Uterus (tissue), 4 donors: ENCODE results near the gene XRCC6. TPM values are rescaled to one million over a fixed set of nuclear protein-coding genes. Genes with fewer than 3 reads are reported as not detected.
"Not testable (repeated sequence)": the region's sequence is repeated elsewhere in the genome, so short reads cannot be mapped to it uniquely, and the experiment has no call there.

Experiments
- DNase-seq, 2 donors: peaks; one replicate each; pipeline ENCODE4 v3.0.0-alpha.2; 2019 to 2020
- H3K27ac ChIP-seq, 2 donors: fragments of 200-600 bp; sonication (generic); 1 replicate in 1 of 2; 2 replicates in 1 of 2; pipeline ENCODE4 v1.5.1; 2016 to 2018
- H3K27me3 ChIP-seq, 2 donors: fragments of 200-600 bp; sonication (generic); one replicate each; pipeline ENCODE4 v1.5.1; 2018 to 2019; ENCODE audit warnings: control low read depth in 1 of 2
- H3K36me3 ChIP-seq, 2 donors: fragments of 200-600 bp; sonication (generic); one replicate each; pipeline ENCODE4 v1.5.1; 2019; ENCODE audit warnings: control low read depth in 1 of 2
- H3K4me1 ChIP-seq, 2 donors: fragments of 200-600 bp; sonication (generic); one replicate each; pipeline ENCODE4 v1.5.1; 2018 to 2019; ENCODE audit warnings: control low read depth in 1 of 2
- H3K4me3 ChIP-seq, 2 donors: fragments of 200-600 bp; sonication (generic); 1 replicate in 1 of 2; 2 replicates in 1 of 2; pipeline ENCODE4 v1.5.1; 2018 to 2019; ENCODE audit warnings: mild to moderate bottlenecking in 1 of 2
- H3K9me3 ChIP-seq, 2 donors: fragments of 200-600 bp; sonication (generic); one replicate each; pipeline ENCODE4 v1.5.1; 2019; ENCODE audit warnings: control low read depth in 1 of 2
- CTCF ChIP-seq, 4 experiments: fragments of 200-600 bp in 2 of 4; fragments of 450-650 bp in 2 of 4; sonication (generic) in 2 of 4; IDR thresholded peaks; one replicate each; pipeline ENCODE4 v1.5.1; 2016 to 2019; ENCODE audit warnings: antibody characterized with exemption in 4 of 4, mild to moderate bottlenecking in 2 of 4, moderate library complexity in 1 of 4
- POLR2A ChIP-seq, 2 donors: fragments of 450-650 bp; IDR thresholded peaks; one replicate each; pipeline ENCODE4 v1.6.1; 2016; ENCODE audit warnings: antibody characterized with exemption in 2 of 2, mild to moderate bottlenecking in 1 of 2, moderate library complexity in 1 of 2
- intact Hi-C: fragments of 100-400 bp; cut with DNase I; formaldehyde crosslinking; loops from one replicate; pipeline ENCODE4 v1.15.1; 2023; ENCODE audit warnings: low total_unique reads
- total RNA-seq, 4 donors: library from RNA; depleted of rRNA in 3 of 4; stranded (reverse); fragments of >200 nt in 3 of 4; gene quantifications; one replicate each; pipeline versions ENCODE4 v1.1.0 to v1.2.4, GENCODE V29; 2014 to 2023
- donor health status: DM: yes; HTN: yes; CAD: no.

XRCC6 gene
- total RNA-seq, 4 donors from 2014 or later, result 89.1 to 303 (median 157) TPM

GRCh38 chr22:41668971-41669911, 48.1 kb downstream of the XRCC6 start:
- DNase-seq, result no peak
- Histone ChIP-seq H3K36me3 (no peaks in the 10 kb centered on the region), H3K4me1 (no peaks in the 10 kb centered on the region), H3K9me3 (no peaks in the 10 kb centered on the region), H3K27ac (no peak overlapping the region), H3K4me3 (no peak overlapping the region), H3K27me3 (no peaks in the 10 kb centered on the region)
- TF ChIP-seq CTCF (IDR thresholded peaks at IDR 0.05) (no peak), POLR2A (IDR thresholded peaks at IDR 0.05) (no peak)
- intact Hi-C loops, result no loop called here

- H3K4me1 ChIP-seq, intact Hi-C loops, DNase-seq, H3K27me3 ChIP-seq, H3K9me3 ChIP-seq, H3K27ac ChIP-seq, H3K4me3 ChIP-seq, H3K36me3 ChIP-seq: not testable (repeated sequence)
Measured at GRCh38 chr22:41672096-41672495, 51.0 kb downstream of the XRCC6 start.

- H3K9me3 ChIP-seq, result no peaks in the 10 kb centered on the region
- no peak overlapping the region for H3K4me3 ChIP-seq
- no peak for DNase-seq
- no peak for TF ChIP-seq POLR2A (IDR thresholded peaks at IDR 0.05)
- TF ChIP-seq CTCF (IDR thresholded peaks at IDR 0.05), result no peak
- no peak overlapping the region for H3K27ac ChIP-seq
- intact Hi-C loops, result no loop called here
- H3K27me3 ChIP-seq, result no peaks in the 10 kb centered on the region
- no peaks in the 10 kb centered on the region for H3K4me1 ChIP-seq
- no peaks in the 10 kb centered on the region for H3K36me3 ChIP-seq
Measured at GRCh38 chr22:41672780-41673509, 51.9 kb downstream of the XRCC6 start.

GRCh38 chr22:41674846-41675340, 53.8 kb downstream of the XRCC6 start:
- H3K27me3 ChIP-seq, result no peaks in the 10 kb centered on the region
- no peak for TF ChIP-seq CTCF (IDR thresholded peaks at IDR 0.05)
- no peaks in the 10 kb centered on the region for H3K9me3 ChIP-seq
- H3K4me1 ChIP-seq, result no peaks in the 10 kb centered on the region
- intact Hi-C loops, result no loop called here
- H3K27ac ChIP-seq, result no peak overlapping the region
- H3K4me3 ChIP-seq, result no peak overlapping the region
- DNase-seq, result no peak
- H3K36me3 ChIP-seq, result no peaks in the 10 kb centered on the region

- Histone ChIP-seq H3K4me3 (no peak overlapping the region), H3K27ac (no peak overlapping the region), H3K9me3 (no peaks in the 10 kb centered on the region), H3K36me3 (no peaks in the 10 kb centered on the region), H3K4me1 (no peaks in the 10 kb centered on the region), H3K27me3 (no peaks in the 10 kb centered on the region)
- TF ChIP-seq CTCF (IDR thresholded peaks at IDR 0.05) (no peak), POLR2A (IDR thresholded peaks at IDR 0.05) (no peak)
- no peak for DNase-seq
- intact Hi-C loops, result no loop called here
Measured at GRCh38 chr22:41676134-41676533, 55.0 kb downstream of the XRCC6 start.
